Esophagus muscularis mucosa (tissue), 4 donors: ENCODE results near the gene RAB11FIP3.

ENCODE experiments used
- EP300 ChIP-seq: sonication (generic); formaldehyde crosslinking; IDR thresholded peaks from one replicate; pipeline ENCODE4 v1.6.1; 2017; ENCODE audit warnings: antibody characterized with exemption
- POLR2A ChIP-seq: fragments of 450-650 bp; IDR thresholded peaks from one replicate; pipeline ENCODE4 v1.6.1; 2017; ENCODE audit warnings: antibody characterized with exemption, moderate library complexity, mild to moderate bottlenecking, low read depth
- POLR2AphosphoS5 ChIP-seq, 2 donors: sonication (generic); formaldehyde crosslinking; IDR thresholded peaks; one replicate each; pipeline ENCODE4 v1.6.1; 2017; ENCODE audit warnings: antibody characterized with exemption in 2 of 2
- TF ChIP-seq, protein P1 (sequence below), 3 experiments: fragments of 200-600 bp in 2 of 3; fragments of 450-650 bp in 1 of 3; sonication (generic) in 2 of 3; IDR thresholded peaks; one replicate each; pipeline ENCODE4 v1.5.1; 2017 to 2019; ENCODE audit warnings: antibody characterized with exemption in 3 of 3, mild to moderate bottlenecking in 2 of 3, moderate library complexity in 1 of 3

GRCh38 chr16:440627-441026 is 15.2 kb downstream of the RAB11FIP3 start:
- TF ChIP-seq POLR2A (no peak), EP300 (no peak), POLR2AphosphoS5 (IDR thresholded peaks at IDR 0.05) (no peak)
- TF ChIP-seq, protein P1, sequence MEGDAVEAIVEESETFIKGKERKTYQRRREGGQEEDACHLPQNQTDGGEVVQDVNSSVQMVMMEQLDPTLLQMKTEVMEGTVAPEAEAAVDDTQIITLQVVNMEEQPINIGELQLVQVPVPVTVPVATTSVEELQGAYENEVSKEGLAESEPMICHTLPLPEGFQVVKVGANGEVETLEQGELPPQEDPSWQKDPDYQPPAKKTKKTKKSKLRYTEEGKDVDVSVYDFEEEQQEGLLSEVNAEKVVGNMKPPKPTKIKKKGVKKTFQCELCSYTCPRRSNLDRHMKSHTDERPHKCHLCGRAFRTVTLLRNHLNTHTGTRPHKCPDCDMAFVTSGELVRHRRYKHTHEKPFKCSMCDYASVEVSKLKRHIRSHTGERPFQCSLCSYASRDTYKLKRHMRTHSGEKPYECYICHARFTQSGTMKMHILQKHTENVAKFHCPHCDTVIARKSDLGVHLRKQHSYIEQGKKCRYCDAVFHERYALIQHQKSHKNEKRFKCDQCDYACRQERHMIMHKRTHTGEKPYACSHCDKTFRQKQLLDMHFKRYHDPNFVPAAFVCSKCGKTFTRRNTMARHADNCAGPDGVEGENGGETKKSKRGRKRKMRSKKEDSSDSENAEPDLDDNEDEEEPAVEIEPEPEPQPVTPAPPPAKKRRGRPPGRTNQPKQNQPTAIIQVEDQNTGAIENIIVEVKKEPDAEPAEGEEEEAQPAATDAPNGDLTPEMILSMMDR (IDR thresholded peaks at IDR 0.05) = no peak
